Coronary artery (tissue), 2 donors: ENCODE results near the gene NCKAP1.
"Not testable (repeated sequence)": the region's sequence is repeated elsewhere in the genome, so short reads cannot be mapped to it uniquely, and the experiment has no call there.

ENCODE experiments used
- DNase-seq: peaks from one replicate; pipeline ENCODE4 v3.0.0-alpha.2; 2017; ENCODE audit warnings: low spot score
- H3K27ac ChIP-seq, 2 donors: fragments of 200-600 bp; sonication (generic); one replicate each; pipeline ENCODE4 v1.5.1; 2016 to 2019
- H3K4me3 ChIP-seq: fragments of 200-600 bp; sonication (generic); 2 replicates; pipeline ENCODE4 v1.5.1; 2016; ENCODE audit warnings: mild to moderate bottlenecking, moderate library complexity
- CTCF ChIP-seq: fragments of 200-600 bp; sonication (generic); IDR thresholded peaks from one replicate; pipeline ENCODE4 v1.5.1; 2019; ENCODE audit warnings: antibody characterized with exemption

The NCKAP1 gene

GRCh38 chr2:183021613-183022012, 16.6 kb downstream of the NCKAP1 start:
- TF ChIP-seq CTCF = no peak
- Histone ChIP-seq H3K4me3 (no peak overlapping the region), H3K27ac (no peak overlapping the region)
- no peak for DNase-seq

GRCh38 chr2:183019718-183020442, 18.4 kb downstream of the NCKAP1 start:
- no peak overlapping the region for H3K4me3 ChIP-seq

GRCh38 chr2:183017845-183018244, 20.4 kb downstream of the NCKAP1 start:
- H3K4me3 ChIP-seq, DNase-seq: not testable (repeated sequence)

More at GRCh38 chr2:183019718-183020442, 18.4 kb downstream of the NCKAP1 start:
- H3K27ac ChIP-seq = no peak overlapping the region
- TF ChIP-seq CTCF = no peak
- DNase-seq = no peak

GRCh38 chr2:183014005-183014404, 24.3 kb downstream of the NCKAP1 start:
- no peak for DNase-seq
- TF ChIP-seq CTCF = no peak
- Histone ChIP-seq H3K4me3 (no peak overlapping the region), H3K27ac (no peak overlapping the region)

More at GRCh38 chr2:183017845-183018244, 20.4 kb downstream of the NCKAP1 start:
- not testable (repeated sequence) for H3K27ac ChIP-seq

- H3K27ac ChIP-seq = no peak overlapping the region
- no peak for DNase-seq
- no peak for TF ChIP-seq CTCF
- H3K4me3 ChIP-seq = no peak overlapping the region
Measured at GRCh38 chr2:183011743-183012142, 26.5 kb downstream of the NCKAP1 start.

- DNase-seq = no peak
- no peak for TF ChIP-seq CTCF
- Histone ChIP-seq H3K4me3 (no peak overlapping the region), H3K27ac (no peak overlapping the region)
Measured at GRCh38 chr2:183010112-183010511, 28.1 kb downstream of the NCKAP1 start.

GRCh38 chr2:183009249-183009899, 28.9 kb downstream of the NCKAP1 start:
- no peak for DNase-seq
- no peak overlapping the region for H3K4me3 ChIP-seq
- no peak overlapping the region for H3K27ac ChIP-seq
- no peak for TF ChIP-seq CTCF
